HEK293 (cell line): ENCODE data around the gene DENND2A.
A peak's percentile ranks its signal among the peaks of the same experiment; 100 is the strongest.
"Not testable (repeated sequence)": the region's sequence is repeated elsewhere in the genome, so short reads cannot be mapped to it uniquely, and the experiment has no call there.

ENCODE experiments used
- CTCF ChIA-PET: fragments of 350-600 bp; formaldehyde crosslinking; extraction: SDS; loops from one replicate; lab custom pipeline; 2021; ENCODE audit warnings: antibody characterized with exemption; lab: Yijun Ruan, JAX
- POLR2A ChIA-PET: fragments of 300-600 bp; formaldehyde crosslinking; extraction: SDS; loops from one replicate; lab custom pipeline; 2020; ENCODE audit warnings: antibody characterized with exemption, inconsistent platforms; lab: Yijun Ruan, JAX
- H3K27ac ChIP-seq: fragments of 200-500 bp; sonication (Bioruptor generic); 2 replicates; pipeline ENCODE4 v1.5.1; 2014; ENCODE audit warnings: low read depth, low read length, control low read depth, inconsistent platforms; ENCODE audit errors: extremely low read depth
- H3K36me3 ChIP-seq, 2 experiments: fragments of 200-500 bp in 1 of 2; sonication (Bioruptor generic) in 1 of 2; 1 replicate in 1 of 2; 2 replicates in 1 of 2; pipeline ENCODE4 v1.5.1; 2014 to 2017; ENCODE audit warnings: inconsistent platforms in 2 of 2, low read length in 2 of 2; ENCODE audit not compliant: control insufficient read depth in 2 of 2, insufficient read depth in 1 of 2
- H3K4me1 ChIP-seq: fragments of 200-500 bp; sonication (Bioruptor generic); 2 replicates; pipeline ENCODE4 v1.5.1; 2014; ENCODE audit warnings: mild to moderate bottlenecking, low read length, inconsistent platforms; ENCODE audit not compliant: control insufficient read depth, insufficient read depth
- H3K4me3 ChIP-seq: 2 replicates; pipeline ENCODE4 v1.5.1; 2011; ENCODE audit warnings: low read depth, mild to moderate bottlenecking, control low read depth, low read length, moderate library complexity
- H3K9me3 ChIP-seq: fragments of 200-500 bp; sonication (Bioruptor generic); 2 replicates; pipeline ENCODE4 v1.5.1; 2014; ENCODE audit warnings: low read depth, low read length, inconsistent platforms; ENCODE audit not compliant: control insufficient read depth, insufficient read depth
- EGR2 ChIP-seq: fragments of 450-650 bp; formaldehyde crosslinking; IDR thresholded peaks from 2 replicates; pipeline ENCODE4 v1.5.1; 2016; ENCODE audit warnings: low read depth, missing biosample characterization, missing genetic modification characterization
- HOXD13 ChIP-seq: sonication (generic); formaldehyde crosslinking; IDR thresholded peaks from 2 replicates; pipeline ENCODE4 v1.8.0; 2022; ENCODE audit warnings: missing genetic modification reagents, borderline replicate concordance
- IKZF3 ChIP-seq: fragments of 450-650 bp; IDR thresholded peaks from 2 replicates; pipeline ENCODE4 v1.5.0; 2018; ENCODE audit warnings: missing biosample characterization, mild to moderate bottlenecking, missing genetic modification characterization, moderate library complexity
- MZF1 ChIP-seq: fragments of 450-650 bp; formaldehyde crosslinking; IDR thresholded peaks from 2 replicates; pipeline ENCODE4 v1.5.1; 2017; ENCODE audit warnings: missing biosample characterization, missing genetic modification characterization, borderline replicate concordance
- TCF7L2 ChIP-seq: IDR thresholded peaks from 2 replicates; pipeline ENCODE4 v1.6.1; 2011; ENCODE audit warnings: low read depth, mild to moderate bottlenecking, inconsistent platforms, low read length, moderate library complexity, borderline replicate concordance
- YY2 ChIP-seq: fragments of 450-650 bp; formaldehyde crosslinking; IDR thresholded peaks from 2 replicates; pipeline ENCODE4 v1.5.1; 2016; ENCODE audit warnings: missing biosample characterization, missing genetic modification characterization
- ZFHX2 ChIP-seq: fragments of 450-650 bp; formaldehyde crosslinking; conservative IDR thresholded peaks from 2 replicates; pipeline ENCODE4 v1.5.1; 2016; ENCODE audit warnings: missing biosample characterization, missing genetic modification characterization
- ZNF140 ChIP-seq: fragments of 450-650 bp; formaldehyde crosslinking; IDR thresholded peaks from 2 replicates; pipeline ENCODE4 v1.5.1; 2016; ENCODE audit warnings: missing biosample characterization, missing genetic modification characterization
- ZNF16 ChIP-seq: fragments of 450-650 bp; formaldehyde crosslinking; IDR thresholded peaks from 2 replicates; pipeline ENCODE4 v1.5.1; 2016; ENCODE audit warnings: low read depth, missing biosample characterization, missing genetic modification characterization
- ZNF174 ChIP-seq: fragments of 450-650 bp; formaldehyde crosslinking; IDR thresholded peaks from 2 replicates; pipeline ENCODE4 v1.5.0; 2017; ENCODE audit warnings: missing biosample characterization, mild to moderate bottlenecking, missing genetic modification characterization
- ZNF18 ChIP-seq: fragments of 450-650 bp; formaldehyde crosslinking; IDR thresholded peaks from 2 replicates; pipeline ENCODE4 v1.5.1; 2016; ENCODE audit warnings: missing biosample characterization, missing genetic modification characterization
- ZNF2 ChIP-seq: fragments of 450-650 bp; formaldehyde crosslinking; IDR thresholded peaks from 2 replicates; pipeline ENCODE4 v1.5.1; 2016; ENCODE audit warnings: missing biosample characterization, missing genetic modification characterization
- ZNF423 ChIP-seq: fragments of 450-650 bp; formaldehyde crosslinking; IDR thresholded peaks from 2 replicates; pipeline ENCODE4 v1.5.1; 2016; ENCODE audit warnings: missing biosample characterization, missing genetic modification characterization
- ZNF501 ChIP-seq: fragments of 450-650 bp; formaldehyde crosslinking; IDR thresholded peaks from 2 replicates; pipeline ENCODE4 v1.5.1; 2016; ENCODE audit warnings: missing biosample characterization, missing genetic modification characterization
- ZNF510 ChIP-seq: fragments of 450-650 bp; formaldehyde crosslinking; IDR thresholded peaks from 2 replicates; pipeline ENCODE4 v1.5.1; 2018; ENCODE audit warnings: mild to moderate bottlenecking, missing genetic modification characterization, missing biosample characterization; ENCODE audit not compliant: insufficient replicate concordance
- ZNF621 ChIP-seq: fragments of 450-650 bp; formaldehyde crosslinking; IDR thresholded peaks from 2 replicates; pipeline ENCODE4 v1.5.1; 2017; ENCODE audit warnings: missing biosample characterization, missing genetic modification characterization
- ZNF654 ChIP-seq: fragments of 450-650 bp; formaldehyde crosslinking; IDR thresholded peaks from 2 replicates; pipeline ENCODE4 v1.5.1; 2016; ENCODE audit warnings: low read depth, missing biosample characterization, missing genetic modification characterization
- ZNF658 ChIP-seq: fragments of 450-650 bp; formaldehyde crosslinking; IDR thresholded peaks from 2 replicates; pipeline ENCODE4; 2016; ENCODE audit warnings: missing biosample characterization, missing genetic modification characterization

The DENND2A gene

GRCh38 chr7:140621401-140622021 is 19.1 kb downstream of the DENND2A start:
- Histone ChIP-seq H3K9me3 (no peaks in the 10 kb centered on the region), H3K36me3 (no peaks in the 10 kb centered on the region), H3K4me3 (no peak overlapping the region), H3K4me1 (no peaks in the 10 kb centered on the region)
- POLR2A ChIA-PET: no interaction called here
- TF ChIP-seq ZNF654 (tag by site-specific recombination): no peak
- no peak for TF ChIP-seq ZNF501
- TF ChIP-seq ZNF18 (tag by site-specific recombination): no peak
- no peak for TF ChIP-seq ZNF174 (tag by site-specific recombination)
- no peak for TF ChIP-seq ZNF16 (tag by site-specific recombination)
- TF ChIP-seq HOXD13 (CRISPR knock-in tag): no peak
- TF ChIP-seq, all 188 proteins: peak for 0
- CTCF ChIA-PET: interaction anchor here (0.6 to 0.7 kb wide), 2 partner anchors 46 to 104 kb away, joined by 3 read pairs; no protein-coding TSS in a partner anchor
- no peak overlapping the region for H3K27ac ChIP-seq

GRCh38 chr7:140619915-140620510 is 20.6 kb downstream of the DENND2A start:
- H3K9me3 ChIP-seq, H3K4me1 ChIP-seq, H3K4me3 ChIP-seq, H3K36me3 ChIP-seq, H3K27ac ChIP-seq, POLR2A ChIA-PET: not testable (repeated sequence)
- CTCF ChIA-PET: interaction anchor here (0.6 to 0.7 kb wide), 2 partner anchors 103 to 255 kb away, joined by 3 read pairs; no protein-coding TSS in a partner anchor

GRCh38 chr7:140619176-140619575 is 21.4 kb downstream of the DENND2A start:
- no peak overlapping the region for H3K4me3 ChIP-seq
- TF ChIP-seq MZF1 (tag by site-specific recombination): no peak
- peak; percentile 55 for TF ChIP-seq ZFHX2
- peak; percentile 47 for TF ChIP-seq EGR2 (tag by site-specific recombination)
- TF ChIP-seq, all 188 proteins: peak for 2
- Histone ChIP-seq H3K9me3 (no peaks in the 10 kb centered on the region), H3K27ac (no peak overlapping the region), H3K4me1 (no peaks in the 10 kb centered on the region), H3K36me3 (no peaks in the 10 kb centered on the region)
- CTCF ChIA-PET: interaction anchor here (0.6 to 1.1 kb wide), 2 partner anchors 17 to 113 kb away, joined by 3 read pairs; no protein-coding TSS in a partner anchor
- POLR2A ChIA-PET: interaction anchor here (0.5 to 0.7 kb wide), 3 partner anchors 21 to 202 kb away, joined by 4 to 6 read pairs (median 5); no protein-coding TSS in a partner anchor

GRCh38 chr7:140618306-140618705 is 22.3 kb downstream of the DENND2A start:
- POLR2A ChIA-PET: no interaction called here
- no peak for TF ChIP-seq YY2 (tag by site-specific recombination)
- H3K4me1 ChIP-seq: no peaks in the 10 kb centered on the region
- no peak overlapping the region for H3K27ac ChIP-seq
- CTCF ChIA-PET: interaction anchor here (1.1 to 1.4 kb wide), 2 partner anchors 17 to 35 kb away, joined by 3 to 4 read pairs; no protein-coding TSS in a partner anchor
- no peaks in the 10 kb centered on the region for H3K36me3 ChIP-seq
- H3K4me3 ChIP-seq: no peak overlapping the region
- no peaks in the 10 kb centered on the region for H3K9me3 ChIP-seq

- Histone ChIP-seq H3K9me3 (no peaks in the 10 kb centered on the region), H3K4me3 (no peak overlapping the region), H3K36me3 (no peaks in the 10 kb centered on the region), H3K4me1 (no peaks in the 10 kb centered on the region), H3K27ac (no peak overlapping the region)
- ChIA-PET CTCF (interaction anchor here (0.6 to 0.9 kb wide), 2 partner anchors 9 to 143 kb away, joined by 3 read pairs; no protein-coding TSS in a partner anchor), POLR2A (interaction anchor here (0.6 kb wide), 1 partner anchor 24 kb away, joined by 3 read pairs; the partner anchor contains the start of gene DENND2A)
- TF ChIP-seq ZNF423 (tag by site-specific recombination) (no peak), IKZF3 (no peak), ZNF658 (tag by site-specific recombination) (no peak), ZNF510 (no peak), MZF1 (tag by site-specific recombination) (no peak), ZNF2 (no peak), ZNF621 (tag by site-specific recombination) (no peak), TCF7L2 (no peak), ZNF140 (tag by site-specific recombination) (no peak)
These were observed 23.5 kb downstream of the DENND2A start for GRCh38 chr7:140617081-140617480.
